NCI-H1105 (cell line): ENCODE measurements around the gene DNAJA2.

ENCODE experiments used
- DNase-seq: peaks from one replicate; lab custom pipeline; 2025; lab: John Stamatoyannopoulos, UW

Gene DNAJA2

DNA sequence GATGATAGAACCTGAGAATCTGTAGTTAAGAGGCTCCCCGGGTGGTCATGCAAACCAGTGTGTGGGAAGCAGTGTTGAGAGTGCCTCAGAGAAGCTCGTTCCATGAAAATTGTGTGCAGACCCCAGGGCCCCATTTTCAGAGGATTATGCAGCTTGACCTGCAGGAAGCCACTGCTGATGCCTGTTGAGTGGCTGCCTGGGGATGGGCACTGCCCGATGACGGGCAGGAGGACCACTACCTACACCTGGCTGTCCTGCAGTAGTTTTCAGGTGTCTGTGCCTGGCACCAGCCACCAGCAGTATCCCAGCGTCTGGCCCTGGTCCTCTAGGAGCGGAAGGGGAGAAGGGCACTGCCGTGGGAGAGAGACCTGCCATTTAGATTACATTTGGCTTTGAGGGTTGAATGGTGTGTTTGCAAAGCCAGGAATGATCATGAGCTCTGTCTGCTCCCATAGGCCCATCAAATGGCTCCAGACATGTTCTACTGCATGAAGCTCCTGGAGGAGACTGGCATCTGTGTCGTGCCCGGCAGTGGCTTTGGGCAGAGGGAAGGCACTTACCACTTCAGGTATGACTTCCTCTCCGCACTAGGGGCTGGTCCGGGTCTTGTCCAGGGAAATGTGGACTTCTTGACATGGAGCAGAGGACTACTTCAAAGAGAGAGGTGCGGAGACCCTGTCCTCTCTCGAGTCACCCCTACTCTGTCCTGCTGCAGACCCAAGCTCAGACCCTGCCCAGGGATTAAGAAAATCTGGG lies 46.8 kb downstream of the DNAJA2 start:
- DNase-seq, result no peak

DNA sequence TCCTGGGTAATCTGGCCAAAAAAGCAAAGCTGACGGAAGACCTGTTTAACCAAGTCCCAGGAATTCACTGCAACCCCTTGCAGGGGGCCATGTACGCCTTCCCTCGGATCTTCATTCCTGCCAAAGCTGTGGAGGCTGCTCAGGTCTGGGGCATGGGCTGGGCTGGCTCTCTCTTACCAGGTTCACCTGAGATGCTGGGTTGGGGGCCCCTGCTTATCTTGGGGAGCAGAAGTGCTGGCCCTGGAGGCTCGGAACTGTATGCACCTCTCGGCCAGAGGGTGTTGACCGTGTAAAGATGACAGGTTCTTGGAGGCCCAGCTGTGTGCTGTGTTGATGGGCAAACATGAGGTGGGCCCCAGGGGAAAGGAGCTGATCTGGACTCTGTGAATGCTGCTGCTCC lies 49.1 kb downstream of the DNAJA2 start:
- no peak for DNase-seq

DNA sequence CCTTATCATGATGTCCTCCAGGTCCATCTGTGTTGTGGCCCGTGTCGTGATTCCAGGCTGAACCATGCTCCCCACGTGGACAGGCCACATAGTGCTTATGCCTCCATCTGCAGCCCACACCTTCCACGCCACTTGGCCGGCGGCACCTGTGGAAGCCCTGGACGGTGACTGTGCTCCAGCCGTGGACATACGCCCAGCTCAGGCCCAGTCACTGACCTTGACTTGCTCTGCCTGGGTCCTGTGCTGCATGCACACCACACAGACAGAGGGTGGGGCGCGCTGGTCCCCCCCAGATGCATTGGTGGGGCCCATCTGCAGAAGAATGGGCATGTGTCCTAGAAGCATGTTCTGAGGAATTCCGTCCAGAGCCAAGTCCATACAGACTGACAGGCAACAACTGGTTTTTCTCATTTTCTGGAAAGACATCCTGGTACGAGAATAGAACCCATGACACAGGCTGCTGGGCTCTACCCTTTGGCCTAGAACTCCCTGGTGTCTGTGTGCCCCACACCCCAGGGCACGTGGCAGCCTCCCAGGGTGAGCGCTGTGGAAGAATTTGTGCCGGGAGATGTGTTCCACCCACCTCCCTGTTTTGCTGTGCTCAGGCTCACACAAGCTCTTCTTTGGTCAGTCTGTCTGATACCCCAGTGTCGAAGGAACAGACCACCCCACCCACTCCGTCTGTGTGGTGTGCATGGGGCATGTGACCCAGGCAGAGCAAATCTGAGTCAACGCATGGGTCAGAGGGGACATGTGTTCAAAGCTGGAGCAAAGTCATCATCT lies 49.8 kb downstream of the DNAJA2 start:
- no peak for DNase-seq

DNA sequence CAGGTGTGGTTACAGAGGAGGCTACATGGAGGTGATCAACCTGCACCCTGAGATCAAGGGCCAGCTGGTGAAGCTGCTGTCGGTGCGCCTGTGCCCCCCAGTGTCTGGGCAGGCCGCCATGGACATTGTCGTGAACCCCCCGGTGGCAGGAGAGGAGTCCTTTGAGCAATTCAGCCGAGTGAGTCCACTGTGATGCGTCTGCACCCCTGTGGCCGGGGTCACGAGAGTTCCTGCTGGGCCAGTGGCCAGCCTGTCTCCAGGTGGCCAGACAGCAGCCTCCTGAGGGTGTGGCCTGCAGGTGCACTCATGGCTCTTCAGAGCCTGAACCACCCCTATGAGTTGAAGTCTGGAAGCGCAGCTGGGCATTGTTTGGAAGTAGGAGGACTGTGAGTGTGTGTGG lies 51.2 kb downstream of the DNAJA2 start:
- DNase-seq, result no peak

DNA sequence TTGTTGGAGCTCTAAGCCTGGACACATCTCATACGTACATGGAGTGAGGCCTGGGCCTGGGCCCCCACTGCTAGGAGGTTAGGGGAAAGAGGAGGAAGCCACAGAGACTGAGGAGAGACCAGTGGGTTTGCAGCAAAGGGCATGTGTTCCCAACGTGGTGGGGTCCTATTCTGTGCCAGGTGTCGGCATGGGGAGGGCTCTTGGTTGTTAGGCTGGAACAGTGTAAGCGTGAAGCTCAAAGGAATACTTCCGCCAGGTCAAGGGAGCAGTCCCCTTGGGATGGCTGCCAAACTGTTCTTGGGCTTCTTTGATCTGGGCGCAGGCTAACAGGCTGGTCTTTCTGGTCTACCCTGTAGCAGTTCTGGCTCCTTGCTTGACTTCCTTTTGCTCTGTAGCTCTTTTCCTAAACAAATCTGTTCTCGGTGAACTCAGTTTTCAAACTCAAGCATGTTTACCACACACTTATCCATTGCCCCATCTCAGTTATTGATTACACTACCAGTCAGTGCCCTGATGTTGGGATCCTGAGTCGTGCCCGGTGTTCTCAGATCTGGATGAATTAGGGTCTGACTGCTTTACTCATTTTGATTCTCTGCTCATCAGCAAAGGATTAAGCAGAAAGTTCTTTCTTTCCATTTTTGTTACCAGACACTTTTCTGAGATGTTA lies 52.9 kb downstream of the DNAJA2 start:
- no peak for DNase-seq

DNA sequence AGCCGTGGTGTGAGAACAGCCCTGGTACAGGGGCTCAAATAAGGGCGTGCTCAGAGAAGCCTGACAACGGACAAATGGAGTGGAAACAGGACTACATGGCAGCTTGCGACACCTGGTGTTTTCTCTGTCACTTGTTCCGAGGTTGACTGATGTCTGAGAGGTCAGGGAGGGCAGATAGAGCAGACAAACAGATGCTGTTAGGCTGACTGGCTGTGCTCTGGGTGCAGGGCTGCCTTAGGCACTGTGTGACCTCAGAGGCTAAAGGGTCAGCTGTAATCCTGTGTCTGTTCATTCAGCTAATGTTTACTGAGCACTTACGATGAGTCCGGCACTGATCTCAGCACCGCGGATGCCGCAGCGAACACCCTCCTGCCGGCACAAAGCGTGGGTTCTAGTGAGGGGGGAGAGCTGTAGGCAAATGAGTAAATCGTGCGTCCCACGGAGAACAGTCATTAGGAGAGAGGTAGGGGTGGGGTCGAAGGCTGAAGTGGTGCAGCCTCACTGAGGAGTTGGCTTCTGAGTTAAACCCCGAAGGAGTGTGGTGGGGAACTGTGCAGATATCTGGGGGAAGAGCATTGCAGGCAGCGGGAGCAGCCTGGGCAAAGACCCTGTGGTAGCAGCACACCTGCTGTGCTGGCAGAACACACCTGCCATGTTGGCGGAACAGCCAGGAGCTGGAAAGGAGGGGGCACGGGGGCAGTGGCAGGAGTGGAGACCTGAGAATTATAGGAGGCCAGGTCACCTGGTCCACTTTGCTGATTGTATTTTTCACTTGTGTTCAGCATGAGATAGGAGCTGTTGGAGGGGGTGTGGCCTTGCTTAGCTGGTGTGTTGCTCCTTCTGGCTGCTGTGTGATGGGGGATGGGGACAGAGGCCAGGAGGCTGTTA lies 54.3 kb downstream of the DNAJA2 start:
- no peak for DNase-seq

DNA sequence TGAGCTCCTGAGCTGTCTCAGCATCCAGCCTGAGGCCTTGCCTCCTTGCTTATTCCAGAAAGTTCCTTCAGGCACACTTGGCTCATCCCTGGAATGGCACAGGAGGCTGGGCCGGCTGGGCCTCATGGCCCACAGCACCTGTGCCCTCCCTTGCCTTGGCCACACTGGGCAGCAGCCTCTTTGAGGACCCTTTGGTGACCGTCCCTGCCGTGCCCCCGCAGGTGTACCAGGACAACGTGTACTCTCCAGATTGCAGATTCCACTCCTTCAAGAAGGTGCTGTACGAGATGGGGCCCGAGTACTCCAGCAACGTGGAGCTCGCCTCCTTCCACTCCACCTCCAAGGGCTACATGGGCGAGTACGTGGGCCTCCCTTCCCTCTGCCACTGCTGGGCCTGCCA lies 55.1 kb downstream of the DNAJA2 start:
- DNase-seq, result no peak

DNA sequence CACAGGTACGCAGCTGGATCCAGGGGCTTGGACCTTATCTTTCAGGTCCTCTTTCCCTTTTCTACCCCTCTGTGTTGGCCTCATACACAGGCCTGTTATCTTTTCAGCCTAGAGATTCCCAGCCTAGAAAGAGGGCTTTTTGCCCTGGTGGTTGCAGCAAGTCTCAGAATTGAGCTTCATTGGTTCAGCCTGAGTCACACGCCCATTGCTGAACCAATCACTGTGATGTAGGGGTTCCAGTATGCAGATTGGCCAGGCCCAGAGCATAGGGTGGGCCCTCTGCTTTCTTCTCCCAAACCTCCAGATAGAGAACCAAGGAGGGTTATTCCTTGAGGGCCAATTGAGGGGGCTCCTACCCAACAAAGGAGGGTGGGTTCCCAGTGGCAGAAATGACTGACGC lies 56.5 kb downstream of the DNAJA2 start:
- DNase-seq, result no peak

DNA sequence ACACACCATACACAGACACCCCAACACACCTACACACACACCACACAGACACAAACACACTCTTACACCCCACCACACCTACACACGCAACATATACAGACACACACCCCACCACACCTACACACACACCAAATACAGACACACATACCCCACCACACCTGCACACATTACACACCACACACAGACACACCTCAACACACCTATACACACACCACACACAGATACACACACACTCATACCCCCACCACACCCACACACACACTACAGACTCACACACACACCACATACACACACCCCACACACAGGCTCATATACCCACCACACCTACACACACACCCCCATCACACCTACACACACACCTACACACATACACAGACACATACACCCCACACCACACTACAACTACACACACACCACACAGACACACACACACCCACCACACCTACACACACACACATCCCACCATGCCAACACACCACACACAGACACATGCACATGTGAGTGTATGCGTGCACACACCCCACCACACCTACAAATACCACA lies 57.9 kb downstream of the DNAJA2 start:
- DNase-seq, result no peak

DNA sequence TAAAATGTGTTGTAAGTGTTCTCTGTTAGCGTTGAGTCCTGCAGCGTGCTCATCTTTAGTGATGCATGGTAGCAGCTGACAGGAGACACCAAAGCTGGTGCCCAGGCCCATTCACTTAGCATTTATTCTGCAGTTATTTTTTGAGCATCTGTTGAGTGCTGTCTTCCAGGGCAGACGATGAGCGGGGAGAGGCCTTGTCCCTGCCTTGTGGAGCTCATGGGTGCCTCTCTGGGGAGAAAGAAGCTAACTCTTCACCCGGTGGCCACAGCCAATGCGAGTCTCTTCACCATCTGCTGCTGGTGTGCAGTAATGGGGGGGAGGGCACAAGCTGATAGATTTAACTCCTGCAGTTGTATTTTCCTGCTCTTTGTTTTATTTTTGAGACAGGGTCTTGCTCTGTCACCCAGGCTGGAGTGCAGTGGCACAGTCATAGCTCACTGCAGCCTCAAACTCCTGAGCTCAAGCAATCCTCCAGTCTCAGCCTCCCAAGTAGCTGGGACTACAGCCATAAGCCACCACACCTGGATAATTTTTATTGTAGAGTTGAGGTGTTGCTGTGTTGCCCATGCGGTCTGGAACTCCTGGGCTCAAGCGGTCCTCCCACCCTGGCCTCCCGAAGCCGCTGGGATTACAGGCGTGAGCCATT lies 58.8 kb downstream of the DNAJA2 start:
- no peak for DNase-seq

DNA sequence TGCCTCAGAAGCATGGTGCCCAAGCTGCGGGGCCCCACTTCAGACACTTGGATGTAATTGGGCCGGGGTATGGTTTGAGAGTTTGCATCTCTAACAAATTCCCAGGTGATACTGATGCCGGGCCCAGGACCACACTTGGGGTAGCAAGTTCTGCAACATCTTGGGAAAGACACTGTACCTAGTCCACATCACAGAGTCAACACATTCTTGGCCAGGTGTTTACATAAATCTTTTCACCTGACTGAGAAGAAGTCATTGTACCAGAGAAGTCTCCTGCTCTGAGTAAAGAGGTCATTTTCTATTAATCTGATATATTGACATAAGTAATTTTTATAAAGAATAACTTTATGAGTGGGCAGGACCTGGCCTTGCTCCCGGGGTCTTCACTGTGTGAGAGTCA lies 61.8 kb downstream of the DNAJA2 start:
- no peak for DNase-seq

DNA sequence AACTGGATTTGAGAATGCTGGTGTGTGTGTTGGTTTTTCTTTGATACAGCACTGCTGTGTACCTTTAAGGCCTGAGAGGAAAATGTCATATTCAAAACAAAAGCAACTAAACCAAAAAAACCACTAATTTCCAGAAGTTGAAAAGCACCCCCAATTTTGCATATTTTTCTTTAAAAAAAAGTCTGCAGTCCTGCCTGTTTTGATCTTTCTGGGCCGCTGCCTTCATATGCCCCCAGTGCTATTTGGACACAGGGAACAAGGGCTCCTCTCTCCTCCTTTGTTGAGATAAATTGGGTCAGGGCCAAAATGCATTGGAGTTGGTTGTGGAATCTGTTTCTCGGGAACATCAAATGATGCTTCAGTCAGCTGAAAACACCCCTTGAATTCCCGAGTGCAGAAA lies 62.4 kb downstream of the DNAJA2 start:
- DNase-seq, result no peak

DNA sequence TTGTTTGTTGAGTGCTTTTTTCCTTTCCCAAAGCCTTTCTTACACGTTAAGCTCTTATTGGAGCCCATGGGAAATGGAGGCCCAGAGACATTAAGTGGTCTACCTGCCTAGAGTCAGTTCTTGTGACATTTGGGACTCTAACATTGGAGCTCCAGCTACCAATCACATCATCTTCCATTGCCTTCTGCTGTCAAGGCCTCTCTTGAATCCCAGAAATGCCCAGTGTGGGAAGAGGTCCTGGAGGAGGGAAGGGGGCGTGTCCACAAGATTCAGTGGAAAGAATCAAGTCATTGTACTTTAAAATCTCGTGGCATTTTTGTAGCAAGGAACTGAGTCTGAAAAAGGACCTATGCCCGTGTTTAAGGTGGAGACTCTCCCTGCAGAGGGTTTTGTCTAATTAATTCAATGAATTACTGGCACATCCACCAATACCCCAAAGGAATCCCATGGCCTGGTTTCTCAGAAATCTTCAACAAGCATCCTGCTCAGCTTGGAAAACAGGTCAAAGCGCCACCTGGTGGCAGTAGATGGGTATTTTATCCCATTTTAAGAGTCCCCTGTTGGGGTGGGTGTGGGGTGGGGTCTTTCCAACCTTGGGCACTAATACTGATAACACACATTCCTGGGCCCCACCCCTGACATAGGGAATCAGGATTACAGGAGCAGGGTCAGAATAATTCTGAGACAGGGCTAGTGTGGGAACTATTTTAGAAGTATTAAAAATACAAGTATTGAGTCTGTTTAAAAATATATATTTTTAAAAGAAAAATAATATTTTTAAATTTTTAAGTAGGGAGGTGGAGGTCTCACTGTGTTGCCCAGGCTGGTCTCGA lies 64.7 kb downstream of the DNAJA2 start:
- peak; percentile 63 for DNase-seq

DNA sequence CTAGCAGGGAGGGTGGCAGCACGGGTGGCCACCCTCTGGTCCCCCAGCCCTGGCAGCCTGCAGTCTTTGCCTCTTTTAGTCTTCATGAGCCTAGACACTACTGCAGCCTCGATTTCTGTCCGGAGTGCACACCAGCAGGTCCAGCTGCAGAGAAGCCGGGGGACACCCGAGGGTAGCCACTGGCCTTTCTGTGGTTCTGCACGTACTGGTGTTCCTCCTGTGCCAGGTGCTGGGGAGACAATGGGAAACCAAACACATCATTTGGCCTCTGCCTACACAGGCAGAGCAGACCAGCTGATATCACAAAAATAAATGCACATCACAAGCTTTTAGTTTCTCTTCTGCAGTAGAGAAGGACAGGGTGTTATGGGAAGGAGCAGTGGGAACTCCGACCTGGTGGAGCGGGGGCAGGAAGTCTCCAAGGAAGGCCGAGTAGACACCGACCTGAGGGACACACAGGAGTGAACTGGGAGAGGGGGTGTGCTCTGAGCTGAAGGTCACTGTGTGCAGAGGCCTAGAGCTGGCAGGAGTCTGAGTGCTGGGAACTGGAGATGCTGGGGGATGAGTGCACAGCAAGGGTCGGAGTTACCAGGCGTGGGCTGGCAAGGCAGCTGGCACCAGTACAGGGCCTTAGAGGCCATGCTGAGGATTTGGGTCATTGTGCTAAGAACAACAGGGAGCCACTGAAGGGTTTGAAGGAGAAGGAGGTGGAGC lies 66.3 kb downstream of the DNAJA2 start:
- no peak for DNase-seq

DNA sequence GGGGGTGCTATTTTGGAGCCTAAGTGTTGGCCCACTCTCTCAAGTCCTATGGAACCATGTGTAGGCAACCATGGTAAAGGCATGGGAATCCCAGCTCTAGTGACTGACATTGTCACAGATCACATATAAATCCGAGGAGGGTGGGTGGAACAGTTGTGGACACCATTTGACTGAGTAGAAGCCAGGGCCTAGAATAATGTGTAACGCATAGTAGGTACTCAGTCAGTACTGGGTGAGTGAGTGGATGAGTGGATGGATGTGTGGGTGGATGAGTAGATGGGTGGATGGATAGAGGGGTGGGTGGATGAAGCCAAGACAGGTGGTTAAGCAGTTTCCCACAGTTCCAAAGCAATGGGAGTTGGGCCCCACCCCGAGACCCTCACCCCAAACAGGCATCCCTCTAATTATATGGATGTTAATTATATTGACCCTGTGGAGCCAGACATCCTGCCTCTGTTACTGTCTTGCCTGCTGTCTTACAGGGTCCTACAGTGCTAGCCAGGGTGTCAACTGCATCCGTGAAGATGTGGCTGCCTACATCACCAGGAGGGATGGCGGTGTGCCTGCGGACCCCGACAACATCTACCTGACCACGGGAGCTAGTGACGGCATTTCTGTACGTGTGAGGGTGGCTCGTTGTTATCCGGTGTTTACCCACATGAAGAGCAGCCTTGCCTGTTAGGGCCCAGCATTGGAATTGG lies 67.0 kb downstream of the DNAJA2 start:
- no peak for DNase-seq
